Tibial nerve (tissue), 4 donors: Measurements from ENCODE around the gene CHURC1. TPM values are rescaled to one million over a fixed set of nuclear protein-coding genes. Genes with fewer than 3 reads are reported as not detected.

Source experiments
- DNase-seq, 2 donors: peaks; one replicate each; pipeline ENCODE4 v3.0.0-alpha.2; 2019; ENCODE audit warnings: low spot score in 2 of 2
- H3K27ac ChIP-seq, 4 donors: fragments of 200-600 bp; sonication (generic) in 3 of 4; one replicate each; pipeline ENCODE4 v1.5.1; 2017 to 2019; ENCODE audit warnings: mild to moderate bottlenecking in 1 of 4
- H3K27me3 ChIP-seq, 2 donors: fragments of 200-600 bp; sonication (generic) in 1 of 2; one replicate each; pipeline versions ENCODE4 v1.5.1 to v1.6.0; 2017 to 2019
- H3K36me3 ChIP-seq, 3 donors: fragments of 200-600 bp; sonication (generic); one replicate each; pipeline ENCODE4 v1.5.1; 2018 to 2019
- H3K4me1 ChIP-seq, 4 donors: fragments of 200-600 bp; sonication (generic) in 3 of 4; one replicate each; pipeline ENCODE4 v1.5.1; 2017 to 2019
- H3K4me3 ChIP-seq, 4 donors: fragments of 200-600 bp; sonication (generic) in 3 of 4; one replicate each; pipeline ENCODE4 v1.5.1; 2017 to 2019; ENCODE audit warnings: mild to moderate bottlenecking in 1 of 4, moderate library complexity in 1 of 4
- H3K9me3 ChIP-seq, 4 donors: fragments of 200-600 bp; sonication (generic) in 3 of 4; one replicate each; pipeline ENCODE4 v1.5.1; 2017 to 2019
- CTCF ChIP-seq, 5 experiments: fragments of 200-600 bp in 3 of 5; fragments of 450-650 bp in 2 of 5; sonication (generic) in 3 of 5; IDR thresholded peaks; one replicate each; pipeline ENCODE4 v1.5.1; 2016 to 2019; ENCODE audit warnings: antibody characterized with exemption in 5 of 5, mild to moderate bottlenecking in 3 of 5, moderate library complexity in 2 of 5
- EP300 ChIP-seq, 2 donors: sonication (generic); formaldehyde crosslinking; IDR thresholded peaks; one replicate each; pipeline ENCODE4 v1.6.1; 2017; ENCODE audit warnings: antibody characterized with exemption in 2 of 2, mild to moderate bottlenecking in 1 of 2
- POLR2A ChIP-seq, 2 donors: fragments of 450-650 bp; IDR thresholded peaks; one replicate each; pipeline ENCODE4 v1.6.1; 2017; ENCODE audit warnings: antibody characterized with exemption in 2 of 2, mild to moderate bottlenecking in 2 of 2, moderate library complexity in 2 of 2
- WGBS, 2 donors: methylation state at CpG; one replicate each; pipeline ENCODE4 v1.1.5; 2018; 5-methylcytosine and 5-hydroxymethylcytosine counted together
- total RNA-seq, 4 donors: library from RNA; depleted of rRNA; stranded (reverse); fragments of >200 nt; gene quantifications; one replicate each; pipeline ENCODE4 v1.1.0, GENCODE V29; 2016

Gene CHURC1
- total RNA-seq, 4 donors from 2014 or later, result 75.0 to 131 (median 89.1) TPM

GRCh38 chr14:64968167-64968566, 53.9 kb downstream of the CHURC1 start:
- WGBS, 2 donors, result 77 to 83% methylated on average over 7 of the region's 7 CpGs
- Histone ChIP-seq H3K27me3 (peaks cover 0 to 12% of the 10 kb centered on the region in 2 donors), H3K27ac (no peak overlapping the region), H3K9me3 (no peaks in the 10 kb centered on the region), H3K36me3 (peaks cover 0 to 7% (median 0%) of the 10 kb centered on the region in 3 donors), H3K4me3 (no peak overlapping the region), H3K4me1 (peaks cover 0 to 20% (median 10%) of the 10 kb centered on the region in 4 donors)
- DNase-seq, result no peak
- TF ChIP-seq CTCF (IDR thresholded peaks at IDR 0.05), result no peak

GRCh38 chr14:64968651-64969050, 54.4 kb downstream of the CHURC1 start:
- H3K4me1 ChIP-seq, result peaks cover 0 to 20% (median 10%) of the 10 kb centered on the region in 4 donors
- no peaks in the 10 kb centered on the region for H3K9me3 ChIP-seq
- peaks cover 0 to 12% of the 10 kb centered on the region in 2 donors for H3K27me3 ChIP-seq
- DNase-seq, result no peak
- whole genome bisulfite sequencing, 2 donors, result 77 to 81% methylated on average over 6 of the region's 6 CpGs
- no peak overlapping the region for H3K4me3 ChIP-seq
- no peak overlapping the region for H3K27ac ChIP-seq
- TF ChIP-seq POLR2A (IDR thresholded peaks at IDR 0.05) (no peak), EP300 (IDR thresholded peaks at IDR 0.05) (no peak), CTCF (IDR thresholded peaks at IDR 0.05) (no peak)
- peaks cover 0 to 7% (median 0%) of the 10 kb centered on the region in 3 donors for H3K36me3 ChIP-seq

- peaks cover 0 to 12% of the 10 kb centered on the region in 2 donors for H3K27me3 ChIP-seq
- H3K4me3 ChIP-seq, result no peak overlapping the region
- no peak overlapping the region for H3K27ac ChIP-seq
- H3K9me3 ChIP-seq, result no peaks in the 10 kb centered on the region
- peaks cover 0 to 20% (median 10%) of the 10 kb centered on the region in 4 donors for H3K4me1 ChIP-seq
- WGBS, 2 donors, result 81 to 89% methylated on average over 3 of the region's 3 CpGs
- no peak for DNase-seq
- no peak for TF ChIP-seq EP300 (IDR thresholded peaks at IDR 0.05)
- no peak for TF ChIP-seq CTCF (IDR thresholded peaks at IDR 0.05)
- no peak for TF ChIP-seq POLR2A (IDR thresholded peaks at IDR 0.05)
- H3K36me3 ChIP-seq, result peaks cover 0 to 7% (median 0%) of the 10 kb centered on the region in 3 donors
Observed at GRCh38 chr14:64970041-64970440, 55.8 kb downstream of the CHURC1 start.

GRCh38 chr14:64970776-64971477, 56.7 kb downstream of the CHURC1 start:
- no peaks in the 10 kb centered on the region for H3K9me3 ChIP-seq
- no peak overlapping the region for H3K27ac ChIP-seq
- H3K4me1 ChIP-seq, result peaks cover 0 to 20% (median 10%) of the 10 kb centered on the region in 4 donors
- peaks cover 0 to 12% of the 10 kb centered on the region in 2 donors for H3K27me3 ChIP-seq
- TF ChIP-seq EP300 (IDR thresholded peaks at IDR 0.05) (no peak), POLR2A (IDR thresholded peaks at IDR 0.05) (no peak), CTCF (IDR thresholded peaks at IDR 0.05) (no peak)
- peaks cover 0 to under 1% (median 0%) of the 10 kb centered on the region in 3 donors for H3K36me3 ChIP-seq
- peak overlapping the region in 2 of 4 donors; percentile 64 to 77 for H3K4me3 ChIP-seq
- 55 to 56% methylated on average over 8 of the region's 8 CpGs for WGBS, 2 donors
- DNase-seq, result no peak

- 2 to 5% methylated on average over 27 to 30 of the region's 31 CpGs for WGBS, 2 donors
- no peak for TF ChIP-seq POLR2A (IDR thresholded peaks at IDR 0.05)
- TF ChIP-seq EP300 (IDR thresholded peaks at IDR 0.05), result no peak
- TF ChIP-seq CTCF (IDR thresholded peaks at IDR 0.05), result no peak
- DNase-seq, result no peak
- Histone ChIP-seq H3K27ac (peak overlapping the region in 2 of 4 donors; percentile 44 to 62), H3K9me3 (no peaks in the 10 kb centered on the region), H3K4me3 (peak overlapping the region; percentile 46 to 77 (median 56)), H3K4me1 (peaks cover 0 to 20% (median 10%) of the 10 kb centered on the region in 4 donors), H3K27me3 (peaks cover 0 to 12% of the 10 kb centered on the region in 2 donors), H3K36me3 (no peaks in the 10 kb centered on the region)
Observed at GRCh38 chr14:64971491-64971942, 57.3 kb downstream of the CHURC1 start.
